Measurements from ENCODE around the gene STXBP6. TPM values are rescaled to one million over a fixed set of nuclear protein-coding genes. Genes with fewer than 3 reads are reported as not detected.

STXBP6 gene
- total RNA-seq, 4 donors from 2014 or later = 34.9 to 62.1 (median 45.5) TPM

- no peaks in the 10 kb centered on the region for H3K27me3 ChIP-seq
- TF ChIP-seq POLR2A (IDR thresholded peaks at IDR 0.05) (no peak), EP300 (IDR thresholded peaks at IDR 0.05) (no peak), POLR2AphosphoS5 (IDR thresholded peaks at IDR 0.05) (no peak), CTCF (IDR thresholded peaks at IDR 0.05) (no peak)
- DNase-seq (ENCODE audit: low spot score in 2 of 2) = no peak
- no peaks in the 10 kb centered on the region for H3K9me3 ChIP-seq
- H3K4me3 ChIP-seq = no peak overlapping the region
- WGBS = 79% methylated on average over 4 of the region's 4 CpGs
- H3K4me1 ChIP-seq = peaks cover 13% of the 10 kb centered on the region
- no peak overlapping the region for H3K27ac ChIP-seq
- H3K36me3 ChIP-seq = no peaks in the 10 kb centered on the region
Observed at GRCh38 chr14:24870949-24871701, 178.8 kb downstream of the STXBP6 start.

- no peak overlapping the region for H3K4me3 ChIP-seq
- no peaks in the 10 kb centered on the region for H3K9me3 ChIP-seq
- TF ChIP-seq POLR2A (IDR thresholded peaks at IDR 0.05) (no peak), POLR2AphosphoS5 (IDR thresholded peaks at IDR 0.05) (no peak), EP300 (IDR thresholded peaks at IDR 0.05) (no peak), CTCF (IDR thresholded peaks at IDR 0.05) (no peak)
- no peaks in the 10 kb centered on the region for H3K4me1 ChIP-seq
- H3K27ac ChIP-seq = no peak overlapping the region
- no peaks in the 10 kb centered on the region for H3K36me3 ChIP-seq
- no peaks in the 10 kb centered on the region for H3K27me3 ChIP-seq
- WGBS = 100% methylated on average over 2 of the region's 2 CpGs
- no peak for DNase-seq (ENCODE audit: low spot score in 2 of 2)
Observed at GRCh38 chr14:24868389-24868788, 181.6 kb downstream of the STXBP6 start.

GRCh38 chr14:24866067-24866639, 183.8 kb downstream of the STXBP6 start:
- TF ChIP-seq POLR2A (IDR thresholded peaks at IDR 0.05) (no peak), CTCF (IDR thresholded peaks at IDR 0.05) (no peak), POLR2AphosphoS5 (IDR thresholded peaks at IDR 0.05) (no peak), EP300 (IDR thresholded peaks at IDR 0.05) (no peak)
- Histone ChIP-seq H3K36me3 (no peaks in the 10 kb centered on the region), H3K27ac (no peak overlapping the region), H3K4me3 (no peak overlapping the region), H3K4me1 (peaks cover 2% of the 10 kb centered on the region), H3K9me3 (no peaks in the 10 kb centered on the region), H3K27me3 (no peaks in the 10 kb centered on the region)
- DNase-seq (ENCODE audit: low spot score in 2 of 2) = no peak
- WGBS = 100% methylated on average over 1 of the region's 1 CpG

- DNase-seq (ENCODE audit: low spot score in 2 of 2) = no peak
- Histone ChIP-seq H3K27me3 (no peaks in the 10 kb centered on the region), H3K27ac (no peak overlapping the region), H3K9me3 (no peaks in the 10 kb centered on the region), H3K36me3 (no peaks in the 10 kb centered on the region), H3K4me3 (no peak overlapping the region), H3K4me1 (peaks cover 4% of the 10 kb centered on the region)
- no peak for TF ChIP-seq CTCF (IDR thresholded peaks at IDR 0.05)
- no peak for TF ChIP-seq POLR2AphosphoS5 (IDR thresholded peaks at IDR 0.05)
- TF ChIP-seq EP300 (IDR thresholded peaks at IDR 0.05) = no peak
- TF ChIP-seq POLR2A (IDR thresholded peaks at IDR 0.05) = no peak
- WGBS = 81% methylated on average over 7 of the region's 7 CpGs
Observed at GRCh38 chr14:24863968-24864684, 185.8 kb downstream of the STXBP6 start.

- no peaks in the 10 kb centered on the region for H3K27me3 ChIP-seq
- TF ChIP-seq EP300 (IDR thresholded peaks at IDR 0.05) = no peak
- TF ChIP-seq CTCF (IDR thresholded peaks at IDR 0.05) = no peak
- no peak for TF ChIP-seq POLR2A (IDR thresholded peaks at IDR 0.05)
- no peak for TF ChIP-seq POLR2AphosphoS5 (IDR thresholded peaks at IDR 0.05)
- no peak overlapping the region for H3K4me3 ChIP-seq
- H3K27ac ChIP-seq = no peak overlapping the region
- H3K9me3 ChIP-seq = no peaks in the 10 kb centered on the region
- H3K4me1 ChIP-seq = peaks cover 4% of the 10 kb centered on the region
- DNase-seq (ENCODE audit: low spot score in 2 of 2) = no peak
- WGBS = 34% methylated on average over 4 of the region's 4 CpGs
- H3K36me3 ChIP-seq = no peaks in the 10 kb centered on the region
Observed at GRCh38 chr14:24861083-24861630, 188.8 kb downstream of the STXBP6 start.

Data from suprapubic skin (tissue), 4 donors.